ENCODE measurements around the gene HCFC1.

Gene HCFC1

DNA sequence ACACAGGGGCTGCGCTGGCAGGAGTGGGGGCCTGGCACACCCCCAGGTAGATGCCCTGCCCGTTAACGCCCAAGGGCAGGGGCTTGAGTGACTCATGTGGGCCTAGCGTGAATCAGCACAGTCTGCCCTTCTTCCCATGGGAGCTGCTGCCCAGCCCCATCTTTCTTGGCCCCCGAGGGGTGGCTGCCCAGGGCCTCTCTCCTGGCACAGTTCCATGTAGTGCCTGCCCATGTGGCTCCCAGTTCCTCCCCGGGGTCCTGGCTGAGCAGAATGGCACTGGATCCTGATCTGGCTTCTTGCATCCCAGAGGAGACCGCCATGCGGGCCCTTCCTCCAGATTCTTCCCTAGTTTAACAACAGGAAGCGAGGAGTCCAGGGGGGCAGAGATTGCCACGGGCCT is 69.2 kb downstream of the HCFC1 start:
- no peak for DNase-seq (ENCODE audit: low read depth)

DNA sequence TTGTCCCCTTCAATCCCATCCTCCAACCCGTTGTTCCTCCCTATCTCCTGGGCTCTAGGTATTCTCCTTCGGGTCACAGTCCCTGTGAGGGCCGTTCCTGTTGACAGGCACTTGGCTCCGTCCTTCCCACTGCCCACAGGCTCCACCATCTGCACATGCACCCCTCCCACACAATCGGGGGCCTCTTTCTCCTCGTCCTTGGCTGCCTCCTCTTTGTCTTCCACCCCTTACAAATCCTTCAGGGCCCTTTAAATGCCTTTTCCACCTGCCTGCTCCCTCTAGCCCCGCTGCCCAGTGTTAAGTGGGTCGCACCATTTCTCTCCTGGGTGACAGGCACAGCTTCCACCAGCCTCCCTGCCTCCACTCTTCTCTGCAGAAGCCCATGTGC is 69.9 kb downstream of the HCFC1 start:
- no peak for DNase-seq (ENCODE audit: low read depth)

DNA sequence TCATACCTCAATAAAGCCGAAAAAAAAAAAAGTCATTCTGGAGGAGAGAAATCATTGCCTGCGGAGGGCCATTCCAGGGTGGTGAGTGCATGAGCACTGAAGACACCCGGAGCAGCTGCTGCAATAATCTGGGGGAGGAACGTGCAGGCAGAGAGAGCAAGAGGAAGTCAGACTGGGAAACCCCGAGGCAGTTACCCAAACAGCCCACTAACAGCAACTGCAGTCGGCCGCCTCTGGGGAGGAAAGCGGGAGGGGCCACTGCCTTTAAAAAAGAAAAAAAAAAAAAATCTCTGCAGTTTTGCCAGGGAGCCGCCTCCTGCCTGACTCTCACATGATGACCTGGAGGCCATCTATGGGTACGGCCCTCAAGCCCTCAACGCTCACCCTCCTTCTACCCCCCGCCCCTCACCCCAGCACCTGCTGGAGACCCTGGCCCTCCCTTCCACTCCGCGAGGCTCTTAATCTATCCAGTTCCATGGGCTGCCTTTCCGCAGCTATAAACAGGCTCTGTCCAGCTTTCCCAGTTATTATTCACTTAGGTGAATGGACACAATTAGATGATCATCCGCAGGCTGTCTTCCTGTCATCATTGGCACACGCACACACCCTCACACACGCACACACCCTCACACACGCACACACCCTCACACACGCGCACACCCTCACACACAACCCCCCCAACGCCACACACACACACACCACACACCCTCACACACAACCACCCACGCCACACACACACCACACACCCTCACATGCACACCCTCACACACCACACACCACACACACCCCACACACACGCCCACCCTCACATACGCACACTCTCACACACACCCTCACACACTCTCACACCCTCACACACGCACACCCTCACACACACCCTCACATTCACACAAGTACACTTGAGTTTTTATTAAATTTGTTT is 70.5 kb downstream of the HCFC1 start:
- peak; percentile 41 for DNase-seq (ENCODE audit: low read depth)

DNA sequence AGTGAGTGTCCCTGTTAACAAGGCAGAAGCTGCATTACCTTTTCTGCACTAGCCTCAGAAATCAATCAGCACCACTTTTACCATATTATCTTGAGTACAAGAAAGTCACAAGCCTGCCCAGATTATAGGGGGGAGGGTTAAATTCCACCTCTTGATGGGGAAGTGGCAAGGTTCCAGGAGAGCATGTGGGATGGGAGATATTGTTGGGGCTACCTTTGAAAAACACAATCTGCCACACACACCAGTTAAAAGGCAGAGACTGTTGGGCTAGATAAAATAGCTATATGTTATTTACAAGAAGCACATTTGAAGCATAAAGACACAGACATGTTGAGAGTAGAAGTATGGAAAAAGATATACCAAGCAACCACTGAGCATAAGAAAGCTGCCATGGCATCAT is 73.7 kb downstream of the HCFC1 start:
- no peak for DNase-seq (ENCODE audit: low read depth)

Data from activated gamma-delta T cell treated with anti-CD3 and anti-CD28 coated beads, Interleukin-2, amount 50 U/mL, for 16 hours (primary cell).